Vagina (tissue), 2 donors: ENCODE measurements around the gene LMBRD1.

Experiments
- POLR2AphosphoS5 ChIP-seq, 2 donors: sonication (generic); formaldehyde crosslinking; IDR thresholded peaks; one replicate each; pipeline ENCODE4 v1.9.0; 2017; ENCODE audit warnings: antibody characterized with exemption in 2 of 2, mild to moderate bottlenecking in 2 of 2, low read depth in 1 of 2; ENCODE audit not compliant: insufficient read depth in 1 of 2
- TF ChIP-seq, protein P1 (sequence below), 3 experiments: fragments of 450-650 bp in 2 of 3; fragments of 200-600 bp in 1 of 3; sonication (generic) in 1 of 3; IDR thresholded peaks; one replicate each; pipeline ENCODE4 v1.5.1; 2017 to 2019; ENCODE audit warnings: antibody characterized with exemption in 3 of 3, mild to moderate bottlenecking in 2 of 3, moderate library complexity in 2 of 3

- TF ChIP-seq, protein P1, sequence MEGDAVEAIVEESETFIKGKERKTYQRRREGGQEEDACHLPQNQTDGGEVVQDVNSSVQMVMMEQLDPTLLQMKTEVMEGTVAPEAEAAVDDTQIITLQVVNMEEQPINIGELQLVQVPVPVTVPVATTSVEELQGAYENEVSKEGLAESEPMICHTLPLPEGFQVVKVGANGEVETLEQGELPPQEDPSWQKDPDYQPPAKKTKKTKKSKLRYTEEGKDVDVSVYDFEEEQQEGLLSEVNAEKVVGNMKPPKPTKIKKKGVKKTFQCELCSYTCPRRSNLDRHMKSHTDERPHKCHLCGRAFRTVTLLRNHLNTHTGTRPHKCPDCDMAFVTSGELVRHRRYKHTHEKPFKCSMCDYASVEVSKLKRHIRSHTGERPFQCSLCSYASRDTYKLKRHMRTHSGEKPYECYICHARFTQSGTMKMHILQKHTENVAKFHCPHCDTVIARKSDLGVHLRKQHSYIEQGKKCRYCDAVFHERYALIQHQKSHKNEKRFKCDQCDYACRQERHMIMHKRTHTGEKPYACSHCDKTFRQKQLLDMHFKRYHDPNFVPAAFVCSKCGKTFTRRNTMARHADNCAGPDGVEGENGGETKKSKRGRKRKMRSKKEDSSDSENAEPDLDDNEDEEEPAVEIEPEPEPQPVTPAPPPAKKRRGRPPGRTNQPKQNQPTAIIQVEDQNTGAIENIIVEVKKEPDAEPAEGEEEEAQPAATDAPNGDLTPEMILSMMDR (IDR thresholded peaks at IDR 0.05), result no peak
- no peak for TF ChIP-seq POLR2AphosphoS5 (IDR thresholded peaks at IDR 0.05; ENCODE audit: insufficient read depth in 1 of 2, low read depth in 1 of 2)
Observed at GRCh38 chr6:69627625-69628024, 169.2 kb downstream of the LMBRD1 start.
